ENCODE data around the gene COX5B. TPM values are rescaled to one million over a fixed set of nuclear protein-coding genes. Genes with fewer than 3 reads are reported as not detected.

Gene COX5B
- total RNA-seq, 1 donor from 2014 or later = 669 TPM

DNA sequence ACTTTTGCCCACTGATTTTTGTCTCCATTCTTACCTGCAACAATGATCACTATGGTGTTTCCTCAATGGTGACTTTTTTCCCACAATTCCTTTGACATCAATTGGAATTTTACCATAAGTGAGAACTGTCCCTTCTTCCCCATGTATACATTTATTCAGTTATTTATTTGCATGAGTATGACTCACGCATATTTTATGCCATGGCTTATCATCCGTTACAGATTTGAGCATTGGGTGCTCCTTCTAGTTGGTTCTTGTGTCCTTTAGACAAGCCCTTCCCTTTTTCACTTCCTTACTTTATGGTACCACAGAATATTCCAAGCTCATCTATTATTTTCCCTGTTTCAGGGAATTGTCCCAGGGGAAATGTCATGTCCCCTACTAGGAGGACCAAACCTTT, 7.6 kb downstream of the COX5B start:
- Histone ChIP-seq H3K4me1 (ENCODE audit: control insufficient read depth in 3 of 3, insufficient read depth in 3 of 3, low read length in 3 of 3) (no peaks in the 10 kb centered on the region), H3K27me3 (ENCODE audit: control insufficient read depth in 3 of 3, insufficient read depth in 3 of 3, low read length in 3 of 3) (no peaks in the 10 kb centered on the region), H3K4me3 (ENCODE audit: low read length in 3 of 3) (no peak overlapping the region), H3K9me3 (ENCODE audit: control insufficient read depth in 3 of 3, low read length in 3 of 3) (peaks cover 0 to 5% (median 0%) of the 10 kb centered on the region in 3 donors), H3K36me3 (ENCODE audit: control insufficient read depth in 3 of 3, insufficient read depth in 3 of 3, low read length in 3 of 3) (peaks cover 47 to 58% (median 57%) of the 10 kb centered on the region in 3 donors), H3K9ac (ENCODE audit: low read depth in 1 of 3, low read length in 3 of 3) (no peak overlapping the region), H3K27ac (ENCODE audit: low read depth, low read length) (no peak overlapping the region)

DNA sequence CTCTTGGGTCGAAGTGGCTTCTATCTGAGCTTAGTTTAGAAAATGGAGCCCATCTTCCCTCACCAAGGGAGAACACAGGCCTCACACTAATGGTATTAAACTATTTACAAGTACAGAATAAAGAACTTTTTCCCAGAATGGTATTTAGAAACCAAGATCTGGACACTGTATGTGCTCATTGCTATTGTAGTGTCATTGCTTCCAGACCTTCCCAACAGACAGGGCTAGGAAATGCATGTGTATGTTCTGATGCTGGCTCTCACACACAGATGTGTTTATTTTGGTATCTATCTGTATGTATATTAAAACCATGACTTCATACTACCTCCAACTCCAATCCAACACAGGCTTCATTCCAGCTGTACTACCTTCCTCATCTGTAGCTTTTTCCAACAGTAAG, 8.0 kb downstream of the COX5B start:
- no peaks in the 10 kb centered on the region for H3K27me3 ChIP-seq (ENCODE audit: control insufficient read depth in 3 of 3, insufficient read depth in 3 of 3, low read length in 3 of 3)
- H3K9me3 ChIP-seq (ENCODE audit: control insufficient read depth in 3 of 3, low read length in 3 of 3) = peaks cover 0 to 5% (median 0%) of the 10 kb centered on the region in 3 donors
- H3K27ac ChIP-seq (ENCODE audit: low read depth, low read length) = no peak overlapping the region
- H3K9ac ChIP-seq (ENCODE audit: low read depth in 1 of 3, low read length in 3 of 3) = no peak overlapping the region
- peaks cover 47 to 60% (median 60%) of the 10 kb centered on the region in 3 donors for H3K36me3 ChIP-seq (ENCODE audit: control insufficient read depth in 3 of 3, insufficient read depth in 3 of 3, low read length in 3 of 3)
- no peaks in the 10 kb centered on the region for H3K4me1 ChIP-seq (ENCODE audit: control insufficient read depth in 3 of 3, insufficient read depth in 3 of 3, low read length in 3 of 3)
- H3K4me3 ChIP-seq (ENCODE audit: low read length in 3 of 3) = no peak overlapping the region

DNA sequence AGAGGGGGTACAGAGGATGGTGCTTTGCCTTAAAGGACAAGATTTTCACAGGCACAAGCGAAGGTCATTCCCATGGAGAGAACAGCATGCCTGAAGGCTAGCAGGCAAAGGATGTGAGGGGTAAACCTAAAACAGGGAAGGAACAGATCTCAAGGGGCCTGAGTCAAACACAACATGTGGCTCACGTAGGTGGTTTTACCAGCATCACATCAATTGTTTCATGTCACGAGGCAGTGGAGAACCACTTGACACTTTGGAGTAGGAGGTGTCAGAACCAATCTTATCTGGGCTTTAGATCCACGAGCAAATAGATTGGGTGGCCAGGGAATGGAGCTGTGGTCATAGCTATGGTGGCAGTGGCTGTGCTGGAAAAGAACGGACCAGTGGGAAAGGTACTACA, 8.4 kb downstream of the COX5B start:
- Histone ChIP-seq H3K9me3 (ENCODE audit: control insufficient read depth in 3 of 3, low read length in 3 of 3) (peaks cover 0 to 5% (median 0%) of the 10 kb centered on the region in 3 donors), H3K4me3 (ENCODE audit: low read length in 3 of 3) (no peak overlapping the region), H3K27me3 (ENCODE audit: control insufficient read depth in 3 of 3, insufficient read depth in 3 of 3, low read length in 3 of 3) (no peaks in the 10 kb centered on the region), H3K36me3 (ENCODE audit: control insufficient read depth in 3 of 3, insufficient read depth in 3 of 3, low read length in 3 of 3) (peaks cover 46 to 60% (median 60%) of the 10 kb centered on the region in 3 donors), H3K4me1 (ENCODE audit: control insufficient read depth in 3 of 3, insufficient read depth in 3 of 3, low read length in 3 of 3) (no peaks in the 10 kb centered on the region), H3K27ac (ENCODE audit: low read depth, low read length) (no peak overlapping the region), H3K9ac (ENCODE audit: low read depth in 1 of 3, low read length in 3 of 3) (no peak overlapping the region)

DNA sequence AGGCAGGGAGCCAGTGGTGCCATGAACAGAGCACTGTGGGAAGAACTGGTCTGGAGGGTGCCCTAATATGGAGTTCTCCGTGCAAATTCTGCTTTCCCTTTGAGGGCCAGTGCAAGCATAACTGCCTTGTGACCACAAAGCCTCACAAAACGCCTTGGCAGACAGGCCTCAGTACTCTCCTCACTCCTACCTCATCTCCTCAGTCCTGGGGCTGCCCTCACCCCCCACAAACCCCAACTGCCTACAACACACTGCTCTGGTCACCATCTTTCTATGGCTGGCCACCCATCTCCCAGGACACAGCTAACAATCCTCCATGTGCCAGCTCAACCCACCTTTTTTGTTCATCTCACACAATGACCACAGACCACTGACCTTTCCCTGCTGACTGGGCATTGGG, 8.9 kb downstream of the COX5B start:
- Histone ChIP-seq H3K4me3 (ENCODE audit: low read length in 3 of 3) (no peak overlapping the region), H3K27ac (ENCODE audit: low read depth, low read length) (no peak overlapping the region), H3K9ac (ENCODE audit: low read depth in 1 of 3, low read length in 3 of 3) (no peak overlapping the region), H3K36me3 (ENCODE audit: control insufficient read depth in 3 of 3, insufficient read depth in 3 of 3, low read length in 3 of 3) (peaks cover 49 to 57% (median 56%) of the 10 kb centered on the region in 3 donors), H3K9me3 (ENCODE audit: control insufficient read depth in 3 of 3, low read length in 3 of 3) (peaks cover 0 to 5% (median 0%) of the 10 kb centered on the region in 3 donors), H3K27me3 (ENCODE audit: control insufficient read depth in 3 of 3, insufficient read depth in 3 of 3, low read length in 3 of 3) (no peaks in the 10 kb centered on the region), H3K4me1 (ENCODE audit: control insufficient read depth in 3 of 3, insufficient read depth in 3 of 3, low read length in 3 of 3) (no peaks in the 10 kb centered on the region)

DNA sequence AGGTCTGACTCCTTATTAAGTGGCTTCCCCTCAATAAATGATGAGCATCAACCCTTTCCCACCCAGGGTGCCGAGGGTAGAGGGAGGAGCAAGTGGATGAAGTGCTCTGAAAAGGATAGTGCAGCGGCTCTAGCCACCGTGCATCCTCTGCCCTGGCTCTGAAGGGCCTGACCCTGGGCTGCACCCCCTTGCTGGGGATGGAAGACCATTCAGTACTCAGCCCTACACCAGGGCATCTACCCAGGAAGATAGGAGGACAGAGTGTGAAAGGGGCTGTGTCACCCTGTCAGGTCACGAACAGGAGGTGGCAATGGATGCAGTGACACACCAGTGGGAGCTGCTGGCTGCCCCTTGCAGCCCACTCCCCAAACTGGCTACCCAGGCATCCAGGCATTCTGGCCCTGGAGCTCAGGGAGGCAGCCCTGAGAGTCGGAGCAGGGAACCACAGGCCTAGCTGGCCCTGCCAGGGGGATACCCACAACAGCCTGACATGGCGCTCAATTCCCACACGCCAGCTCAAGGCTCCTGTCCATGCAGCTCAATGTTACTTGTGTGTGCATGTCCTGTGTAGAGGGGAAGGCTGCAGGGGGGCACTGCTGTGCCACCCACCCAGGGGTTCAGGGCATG, 10.4 kb downstream of the COX5B start:
- peaks cover 51 to 60% (median 54%) of the 10 kb centered on the region in 3 donors for H3K36me3 ChIP-seq (ENCODE audit: control insufficient read depth in 3 of 3, insufficient read depth in 3 of 3, low read length in 3 of 3)

DNA sequence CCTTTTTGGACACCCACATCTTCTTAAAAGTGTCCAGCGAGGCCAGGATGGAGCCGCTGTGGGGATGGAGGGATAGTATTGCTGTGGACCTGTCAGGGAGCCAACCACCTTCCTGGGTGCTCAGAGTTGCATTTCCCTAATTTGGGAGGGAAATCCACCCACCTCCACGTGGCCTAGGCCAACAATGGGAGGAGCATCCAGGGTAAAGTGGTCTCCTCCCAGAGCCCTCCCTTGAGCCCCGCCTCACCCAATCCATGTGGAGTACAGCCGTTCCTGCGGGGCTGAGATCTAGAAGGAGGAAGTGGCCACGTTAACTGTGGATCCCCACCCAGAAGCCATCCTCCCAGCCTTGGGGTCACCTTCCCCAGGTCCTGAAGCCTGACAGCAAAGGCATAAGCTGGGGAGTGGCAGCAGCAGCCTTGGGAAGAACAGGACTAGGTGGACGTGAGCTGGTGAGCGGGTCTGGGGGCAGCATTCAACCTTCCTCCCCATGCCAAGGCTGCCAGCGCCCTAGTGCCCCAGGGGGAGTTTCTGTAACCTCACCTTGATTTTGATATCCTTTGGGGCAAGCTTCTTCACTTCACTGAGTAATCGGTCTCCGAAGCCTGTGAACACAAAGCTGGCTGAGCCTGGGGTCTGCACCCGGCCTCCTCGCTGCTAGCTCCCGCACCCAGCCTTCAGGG, 11.2 kb downstream of the COX5B start:
- Histone ChIP-seq H3K36me3 (ENCODE audit: control insufficient read depth in 3 of 3, insufficient read depth in 3 of 3, low read length in 3 of 3) (peaks cover 51 to 60% (median 54%) of the 10 kb centered on the region in 3 donors), H3K27me3 (ENCODE audit: control insufficient read depth in 3 of 3, insufficient read depth in 3 of 3, low read length in 3 of 3) (no peaks in the 10 kb centered on the region), H3K4me1 (ENCODE audit: control insufficient read depth in 3 of 3, insufficient read depth in 3 of 3, low read length in 3 of 3) (peaks cover 10 to 21% (median 16%) of the 10 kb centered on the region in 3 donors)

More for the DNA sequence above, 10.4 kb downstream of the COX5B start:
- no peaks in the 10 kb centered on the region for H3K27me3 ChIP-seq (ENCODE audit: control insufficient read depth in 3 of 3, insufficient read depth in 3 of 3, low read length in 3 of 3)
- no peak overlapping the region for H3K27ac ChIP-seq (ENCODE audit: low read depth, low read length)
- peaks cover 2 to 13% (median 9%) of the 10 kb centered on the region in 3 donors for H3K4me1 ChIP-seq (ENCODE audit: control insufficient read depth in 3 of 3, insufficient read depth in 3 of 3, low read length in 3 of 3)
- no peak overlapping the region for H3K9ac ChIP-seq (ENCODE audit: low read depth in 1 of 3, low read length in 3 of 3)
- H3K4me3 ChIP-seq (ENCODE audit: low read length in 3 of 3) = no peak overlapping the region
- peaks cover 0 to 5% (median 0%) of the 10 kb centered on the region in 3 donors for H3K9me3 ChIP-seq (ENCODE audit: control insufficient read depth in 3 of 3, low read length in 3 of 3)

DNA sequence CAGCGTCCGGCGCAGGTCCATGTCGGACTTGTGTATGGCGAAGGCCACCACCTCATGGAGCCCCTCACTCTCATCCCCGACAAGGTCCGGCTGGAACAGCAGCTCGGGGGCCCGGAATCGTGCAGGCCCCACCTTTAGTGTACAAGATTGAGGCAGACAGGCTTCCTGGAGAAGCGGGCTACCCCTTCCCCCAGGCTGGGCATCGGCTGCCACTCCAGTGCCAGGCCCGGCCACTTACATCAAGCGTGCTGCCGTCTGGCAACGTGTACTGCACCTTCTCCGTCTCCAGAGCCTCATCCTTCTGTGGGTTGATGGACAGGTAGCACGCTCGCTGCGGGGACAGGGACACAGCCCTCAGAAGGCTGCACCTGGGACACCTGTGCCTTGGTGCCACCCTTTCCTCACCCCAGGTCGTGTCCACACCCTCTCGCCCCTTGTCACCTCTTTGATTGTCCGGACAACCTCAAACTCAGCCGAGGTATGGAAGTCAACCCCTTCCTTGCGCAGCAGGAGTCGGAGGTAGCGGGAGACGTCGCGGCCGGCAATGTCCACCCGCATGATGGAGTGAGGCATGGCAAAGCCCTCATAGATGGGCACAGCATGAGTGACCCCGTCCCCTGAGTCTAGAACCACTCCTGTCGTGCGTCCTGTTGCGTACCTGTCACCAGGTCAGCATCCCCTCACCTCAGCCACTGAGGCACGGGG, 12.3 kb downstream of the COX5B start:
- Histone ChIP-seq H3K9ac (ENCODE audit: low read depth in 1 of 3, low read length in 3 of 3) (no peak overlapping the region), H3K36me3 (ENCODE audit: control insufficient read depth in 3 of 3, insufficient read depth in 3 of 3, low read length in 3 of 3) (peaks cover 51 to 60% (median 54%) of the 10 kb centered on the region in 3 donors)

More for the DNA sequence above, 11.2 kb downstream of the COX5B start:
- Histone ChIP-seq H3K4me3 (ENCODE audit: low read length in 3 of 3) (no peak overlapping the region), H3K9me3 (ENCODE audit: control insufficient read depth in 3 of 3, low read length in 3 of 3) (peaks cover 0 to 5% (median 0%) of the 10 kb centered on the region in 3 donors), H3K27ac (ENCODE audit: low read depth, low read length) (no peak overlapping the region), H3K9ac (ENCODE audit: low read depth in 1 of 3, low read length in 3 of 3) (no peak overlapping the region)

DNA sequence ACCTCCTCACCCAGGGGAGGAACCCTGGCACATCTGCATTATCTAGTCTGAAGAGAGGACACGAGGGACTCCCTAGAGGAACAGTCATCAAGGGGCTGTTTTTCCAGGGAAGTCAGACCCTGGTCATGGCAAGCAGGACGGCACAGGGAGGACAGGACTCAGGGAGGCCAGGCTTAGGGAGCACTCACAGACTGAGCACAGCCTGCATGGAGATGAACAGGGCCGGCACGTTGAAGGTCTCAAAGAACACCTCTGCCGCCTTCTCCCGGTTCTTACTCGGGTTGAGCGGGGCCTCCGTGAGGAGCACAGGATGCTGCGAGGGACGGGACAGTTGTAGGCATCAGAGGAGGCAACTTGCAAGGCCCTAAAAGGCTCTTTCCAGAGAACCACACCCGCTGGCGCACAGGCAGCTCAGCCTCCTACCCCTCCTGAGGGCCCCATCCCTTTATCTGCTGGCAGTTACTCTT, 12.9 kb downstream of the COX5B start:
- H3K36me3 ChIP-seq (ENCODE audit: control insufficient read depth in 3 of 3, insufficient read depth in 3 of 3, low read length in 3 of 3) = peaks cover 51 to 60% (median 54%) of the 10 kb centered on the region in 3 donors
- H3K9ac ChIP-seq (ENCODE audit: low read depth in 1 of 3, low read length in 3 of 3) = no peak overlapping the region
- peaks cover 0 to 5% (median 0%) of the 10 kb centered on the region in 3 donors for H3K9me3 ChIP-seq (ENCODE audit: control insufficient read depth in 3 of 3, low read length in 3 of 3)
- H3K4me3 ChIP-seq (ENCODE audit: low read length in 3 of 3) = no peak overlapping the region
- peaks cover 22 to 33% (median 28%) of the 10 kb centered on the region in 3 donors for H3K4me1 ChIP-seq (ENCODE audit: control insufficient read depth in 3 of 3, insufficient read depth in 3 of 3, low read length in 3 of 3)
- no peaks in the 10 kb centered on the region for H3K27me3 ChIP-seq (ENCODE audit: control insufficient read depth in 3 of 3, insufficient read depth in 3 of 3, low read length in 3 of 3)
- no peak overlapping the region for H3K27ac ChIP-seq (ENCODE audit: low read depth, low read length)

More for the DNA sequence above, 12.3 kb downstream of the COX5B start:
- peaks cover 0 to 5% (median 0%) of the 10 kb centered on the region in 3 donors for H3K9me3 ChIP-seq (ENCODE audit: control insufficient read depth in 3 of 3, low read length in 3 of 3)
- no peak overlapping the region for H3K4me3 ChIP-seq (ENCODE audit: low read length in 3 of 3)
- no peak overlapping the region for H3K27ac ChIP-seq (ENCODE audit: low read depth, low read length)
- peaks cover 21 to 32% (median 27%) of the 10 kb centered on the region in 3 donors for H3K4me1 ChIP-seq (ENCODE audit: control insufficient read depth in 3 of 3, insufficient read depth in 3 of 3, low read length in 3 of 3)
- H3K27me3 ChIP-seq (ENCODE audit: control insufficient read depth in 3 of 3, insufficient read depth in 3 of 3, low read length in 3 of 3) = no peaks in the 10 kb centered on the region

DNA sequence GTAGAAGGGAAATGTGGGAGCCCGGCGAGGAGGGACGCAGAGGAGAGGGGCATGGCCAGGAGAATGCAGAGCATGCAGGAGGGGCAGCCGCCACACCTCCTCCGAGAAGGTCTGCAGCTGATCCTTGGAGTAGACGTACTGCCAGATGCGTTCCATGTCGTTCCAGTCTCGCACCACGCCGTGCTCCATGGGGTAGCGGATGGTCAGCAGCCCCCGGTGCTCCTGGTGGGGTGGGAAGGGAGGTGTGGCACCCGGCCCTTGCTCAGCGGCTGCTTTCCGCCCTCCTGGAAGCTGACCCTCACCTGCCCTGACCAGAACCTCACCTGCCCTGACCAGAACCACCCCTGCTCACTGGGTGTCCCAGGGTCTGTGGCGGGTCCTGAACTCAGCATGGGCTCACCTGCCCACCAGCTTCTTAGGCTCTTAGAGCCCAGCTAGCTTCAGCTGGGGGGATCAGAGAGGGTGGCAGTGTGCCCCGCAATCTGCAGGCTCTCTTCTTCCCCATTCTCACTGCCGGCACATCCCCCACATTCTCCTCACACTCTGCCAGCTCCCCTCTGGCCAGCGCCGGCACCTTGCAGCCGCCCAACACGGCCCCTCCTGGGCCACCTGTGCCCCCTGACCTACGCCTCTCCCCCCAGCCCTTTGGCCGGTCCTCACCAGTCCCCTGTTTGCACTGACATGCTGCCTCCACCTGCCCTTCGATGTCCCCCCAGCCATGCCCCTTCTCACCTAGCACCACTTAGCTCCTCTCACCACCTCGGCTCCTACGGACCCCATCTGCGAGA, 13.6 kb downstream of the COX5B start:
- H3K9ac ChIP-seq (ENCODE audit: low read depth in 1 of 3, low read length in 3 of 3) = no peak overlapping the region
- H3K36me3 ChIP-seq (ENCODE audit: control insufficient read depth in 3 of 3, insufficient read depth in 3 of 3, low read length in 3 of 3) = peaks cover 45 to 55% (median 47%) of the 10 kb centered on the region in 3 donors
- H3K27me3 ChIP-seq (ENCODE audit: control insufficient read depth in 3 of 3, insufficient read depth in 3 of 3, low read length in 3 of 3) = no peaks in the 10 kb centered on the region
- no peaks in the 10 kb centered on the region for H3K9me3 ChIP-seq (ENCODE audit: control insufficient read depth in 3 of 3, low read length in 3 of 3)
- no peak overlapping the region for H3K27ac ChIP-seq (ENCODE audit: low read depth, low read length)
- H3K4me1 ChIP-seq (ENCODE audit: control insufficient read depth in 3 of 3, insufficient read depth in 3 of 3, low read length in 3 of 3) = peaks cover 22 to 33% (median 28%) of the 10 kb centered on the region in 3 donors
- no peak overlapping the region for H3K4me3 ChIP-seq (ENCODE audit: low read length in 3 of 3)
